Glutamatergic neuron (in vitro differentiated cells): ENCODE measurements around the gene FSTL4. TPM values are rescaled to one million over a fixed set of nuclear protein-coding genes. Genes with fewer than 3 reads are reported as not detected.

ENCODE experiments used
- DNase-seq: peaks from one replicate; pipeline ENCODE4 v3.0.0; 2022
- H3K27ac Mint-ChIP-seq: one replicate; pipeline ENCODE4 v1.8.0; 2020; ENCODE audit warnings: mild to moderate bottlenecking, mixed read lengths, inconsistent platforms; ENCODE audit not compliant: unreplicated experiment
- H3K27me3 Mint-ChIP-seq: one replicate; pipeline ENCODE4 v1.8.0; 2020; ENCODE audit warnings: mild to moderate bottlenecking, moderate library complexity, mixed read lengths, inconsistent platforms; ENCODE audit not compliant: unreplicated experiment
- H3K36me3 Mint-ChIP-seq: one replicate; pipeline ENCODE4 v1.8.0; 2020; ENCODE audit warnings: mild to moderate bottlenecking, mixed read lengths, inconsistent platforms; ENCODE audit not compliant: unreplicated experiment
- H3K4me1 Mint-ChIP-seq: one replicate; pipeline ENCODE4 v1.8.0; 2020; ENCODE audit warnings: mild to moderate bottlenecking, low read depth, mixed read lengths, inconsistent platforms; ENCODE audit not compliant: unreplicated experiment
- H3K4me3 Mint-ChIP-seq: one replicate; pipeline ENCODE4 v1.8.0; 2020; ENCODE audit warnings: mild to moderate bottlenecking, mixed read lengths, inconsistent platforms; ENCODE audit not compliant: unreplicated experiment
- H3K9me3 Mint-ChIP-seq: one replicate; pipeline ENCODE4 v1.8.0; 2020; ENCODE audit warnings: mild to moderate bottlenecking, moderate library complexity, mixed read lengths, inconsistent platforms; ENCODE audit not compliant: unreplicated experiment
- total RNA-seq: library from RNA; stranded (reverse); fragmentation: NEBNext Ultra II Directional; extraction: Animal tissue kit (Norgen Biotek cat#: 25700); gene quantifications from one replicate; pipeline ENCODE4 v1.2.1, GENCODE V29; 2021; ENCODE audit not compliant: unreplicated experiment
- TF ChIP-seq, protein P1 (sequence below): fragments of 200-600 bp; sonication (generic); IDR thresholded peaks from one replicate; pipeline ENCODE4 v1.5.0; 2021; ENCODE audit not compliant: partially characterized antibody, unreplicated experiment

The FSTL4 gene
- total RNA-seq, 1 donor from 2014 or later = 29.0 TPM

DNA sequence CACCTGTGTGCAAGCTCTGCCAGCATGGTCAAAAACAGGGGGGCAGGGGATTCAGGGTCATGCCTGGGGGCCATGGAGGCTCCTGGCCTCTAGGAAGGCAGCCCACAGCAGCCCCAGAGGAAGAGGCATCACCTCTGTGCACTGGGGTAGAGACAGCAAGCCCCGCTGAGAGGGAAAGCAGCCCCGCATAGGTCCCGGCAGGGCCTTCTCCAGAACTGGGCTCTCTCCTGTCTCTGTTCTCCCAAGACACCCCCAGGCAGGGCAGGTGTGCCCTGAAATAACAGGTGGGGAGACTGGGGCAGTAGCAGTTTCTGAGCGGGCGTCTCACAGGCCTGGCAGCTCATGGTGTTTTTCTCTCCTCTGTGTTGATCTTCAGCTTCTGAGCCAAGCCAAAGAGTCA lies 281.4 kb downstream of the FSTL4 start:
- Mint-ChIP-seq H3K4me3 (no peak overlapping the region), H3K9me3 (peaks cover 2% of the 10 kb centered on the region), H3K4me1 (peaks cover 11% of the 10 kb centered on the region), H3K27ac (no peak overlapping the region), H3K27me3 (peaks cover 2% of the 10 kb centered on the region), H3K36me3 (peaks cover 6% of the 10 kb centered on the region)
- TF ChIP-seq, protein P1, sequence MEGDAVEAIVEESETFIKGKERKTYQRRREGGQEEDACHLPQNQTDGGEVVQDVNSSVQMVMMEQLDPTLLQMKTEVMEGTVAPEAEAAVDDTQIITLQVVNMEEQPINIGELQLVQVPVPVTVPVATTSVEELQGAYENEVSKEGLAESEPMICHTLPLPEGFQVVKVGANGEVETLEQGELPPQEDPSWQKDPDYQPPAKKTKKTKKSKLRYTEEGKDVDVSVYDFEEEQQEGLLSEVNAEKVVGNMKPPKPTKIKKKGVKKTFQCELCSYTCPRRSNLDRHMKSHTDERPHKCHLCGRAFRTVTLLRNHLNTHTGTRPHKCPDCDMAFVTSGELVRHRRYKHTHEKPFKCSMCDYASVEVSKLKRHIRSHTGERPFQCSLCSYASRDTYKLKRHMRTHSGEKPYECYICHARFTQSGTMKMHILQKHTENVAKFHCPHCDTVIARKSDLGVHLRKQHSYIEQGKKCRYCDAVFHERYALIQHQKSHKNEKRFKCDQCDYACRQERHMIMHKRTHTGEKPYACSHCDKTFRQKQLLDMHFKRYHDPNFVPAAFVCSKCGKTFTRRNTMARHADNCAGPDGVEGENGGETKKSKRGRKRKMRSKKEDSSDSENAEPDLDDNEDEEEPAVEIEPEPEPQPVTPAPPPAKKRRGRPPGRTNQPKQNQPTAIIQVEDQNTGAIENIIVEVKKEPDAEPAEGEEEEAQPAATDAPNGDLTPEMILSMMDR = no peak
- no peak for DNase-seq

DNA sequence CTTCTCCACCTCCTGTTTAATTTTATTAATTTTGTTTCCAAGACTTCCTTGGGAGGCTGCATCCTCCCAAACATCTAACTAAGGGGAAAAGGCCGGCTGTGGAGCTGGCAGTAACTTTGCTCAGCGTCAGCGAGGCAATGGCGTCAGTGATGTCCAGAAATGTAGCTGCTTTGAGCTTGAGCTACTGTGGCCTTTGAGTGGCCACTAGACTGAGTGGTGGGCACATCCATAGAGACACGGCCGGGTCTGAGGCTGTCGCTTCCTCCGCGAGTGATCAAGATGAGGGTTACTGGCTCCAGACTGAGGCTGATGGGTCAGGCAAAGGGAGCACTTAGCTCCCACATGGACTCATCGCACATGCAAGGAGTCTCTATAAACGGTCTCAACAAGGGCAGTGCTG lies 283.5 kb downstream of the FSTL4 start:
- no peak for DNase-seq
- Mint-ChIP-seq H3K27ac (no peak overlapping the region), H3K27me3 (no peaks in the 10 kb centered on the region), H3K9me3 (no peaks in the 10 kb centered on the region), H3K36me3 (peaks cover 6% of the 10 kb centered on the region), H3K4me3 (no peak overlapping the region), H3K4me1 (peaks cover 11% of the 10 kb centered on the region)
- TF ChIP-seq, protein P1 = no peak

DNA sequence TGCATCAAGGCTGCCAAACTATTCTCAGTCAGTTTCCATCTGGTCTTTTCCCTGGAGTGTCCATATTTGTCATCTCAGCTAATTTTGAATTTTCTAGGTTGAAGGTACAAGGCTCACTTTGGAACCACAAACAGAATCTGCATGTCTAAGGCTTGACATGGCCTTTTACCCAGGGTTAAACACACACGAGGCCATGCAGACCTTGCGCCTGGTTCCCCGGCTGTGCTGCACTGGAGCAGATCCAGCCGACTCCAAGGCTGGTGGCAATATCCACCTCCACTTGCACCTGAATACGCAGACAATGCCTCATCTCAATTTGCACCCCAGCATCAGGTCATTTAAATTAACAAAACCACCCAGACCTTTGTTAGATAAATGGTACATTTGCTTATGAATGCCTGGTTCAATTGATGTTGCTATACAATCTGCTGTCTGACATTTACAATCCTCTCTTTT lies 284.4 kb downstream of the FSTL4 start:
- Mint-ChIP-seq H3K4me1 (peaks cover 11% of the 10 kb centered on the region), H3K9me3 (no peaks in the 10 kb centered on the region), H3K4me3 (no peak overlapping the region), H3K27ac (no peak overlapping the region), H3K36me3 (peaks cover 6% of the 10 kb centered on the region), H3K27me3 (no peaks in the 10 kb centered on the region)
- no peak for DNase-seq
- TF ChIP-seq, protein P1 = no peak

DNA sequence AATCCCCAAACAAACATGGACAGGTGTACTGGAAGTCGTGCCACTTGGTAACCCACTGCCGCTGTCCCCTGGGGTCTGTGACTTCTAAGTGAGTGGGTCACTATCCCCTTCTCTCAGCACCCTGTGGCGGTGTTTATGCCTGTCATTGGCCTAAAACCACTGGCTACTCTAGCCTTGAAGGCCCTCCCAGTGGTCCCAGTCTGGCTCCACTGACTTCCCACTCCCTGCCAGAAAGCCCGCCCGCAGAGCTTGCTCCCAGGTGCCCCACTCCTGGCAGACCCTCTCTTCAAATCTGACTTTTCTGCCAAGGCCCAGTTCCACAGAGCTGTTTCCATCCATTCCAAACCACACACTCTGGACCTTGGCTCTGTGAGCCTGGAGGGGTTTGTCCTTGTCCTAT lies 286.0 kb downstream of the FSTL4 start:
- TF ChIP-seq, protein P1 = no peak
- Mint-ChIP-seq H3K27ac (no peak overlapping the region), H3K36me3 (peaks cover 6% of the 10 kb centered on the region), H3K4me1 (peaks cover 4% of the 10 kb centered on the region), H3K9me3 (no peaks in the 10 kb centered on the region), H3K27me3 (no peaks in the 10 kb centered on the region), H3K4me3 (no peak overlapping the region)
- DNase-seq = no peak

DNA sequence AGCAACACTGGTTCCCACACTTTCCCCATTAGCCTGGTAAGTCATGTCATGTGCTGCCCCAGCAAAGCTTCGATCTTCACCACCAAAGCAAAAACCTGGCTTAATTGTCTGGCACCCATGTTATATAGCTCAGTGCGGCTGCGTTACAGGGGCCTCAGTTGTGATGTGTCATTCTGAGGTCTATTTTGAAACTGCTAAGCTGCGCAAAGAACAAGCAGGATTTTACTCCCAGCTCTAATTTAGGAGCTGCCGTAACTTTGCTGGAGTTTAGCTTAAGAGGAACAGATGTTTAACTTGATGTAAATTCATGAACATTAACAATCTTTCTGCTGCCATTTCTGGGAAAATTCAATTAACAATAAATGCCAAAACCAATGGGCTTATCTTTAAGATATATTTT lies 286.5 kb downstream of the FSTL4 start:
- Mint-ChIP-seq H3K4me1 (peaks cover 2% of the 10 kb centered on the region), H3K9me3 (no peaks in the 10 kb centered on the region), H3K27ac (no peak overlapping the region), H3K36me3 (peaks cover 6% of the 10 kb centered on the region), H3K4me3 (no peak overlapping the region), H3K27me3 (no peaks in the 10 kb centered on the region)
- TF ChIP-seq, protein P1 = no peak
- no peak for DNase-seq
